Neural cell (in vitro differentiated cells): ENCODE data around the gene TSPAN15. TPM values are rescaled to one million over a fixed set of nuclear protein-coding genes. Genes with fewer than 3 reads are reported as not detected.

ENCODE experiments used
- H2AFZ ChIP-seq: fragments of 200-600, 300-800 bp; sonication (generic), shearing (Covaris generic); 2 replicates; pipeline ENCODE4 v1.6.0; 2014; ENCODE audit warnings: low read depth, mild to moderate bottlenecking, antibody characterized with exemption, low read length, moderate library complexity
- H3F3A ChIP-seq: fragments of 200-600 bp; shearing (Covaris generic); 2 replicates; pipeline ENCODE4 v1.6.1; 2016; ENCODE audit warnings: mild to moderate bottlenecking, moderate library complexity, mixed read lengths, antibody characterized with exemption, low read length; ENCODE audit not compliant: insufficient read depth, poor library complexity, severe bottlenecking
- H3K27ac ChIP-seq: fragments of 200-600, 300-800 bp; sonication (generic), shearing (Covaris generic); 2 replicates; pipeline ENCODE4 v1.5.1; 2014; ENCODE audit warnings: mild to moderate bottlenecking, low read length, moderate library complexity
- H3K27me3 ChIP-seq: fragments of 300-800, 200-600 bp; sonication (generic), shearing (Covaris generic); 2 replicates; pipeline ENCODE4 v1.6.0; 2014; ENCODE audit warnings: mild to moderate bottlenecking, low read depth, low read length, moderate library complexity; ENCODE audit not compliant: insufficient read depth
- H3K36me3 ChIP-seq: fragments of 300-800, 200-600 bp; sonication (generic), shearing (Covaris generic); 2 replicates; pipeline ENCODE4 v1.5.1; 2014; ENCODE audit warnings: mild to moderate bottlenecking, antibody characterized with exemption, low read length, moderate library complexity; ENCODE audit not compliant: insufficient read depth
- H3K4me2 ChIP-seq: fragments of 300-800, 200-600 bp; sonication (generic), shearing (Covaris generic); 2 replicates; pipeline ENCODE4 v1.6.0; 2014; ENCODE audit warnings: mild to moderate bottlenecking, low read length
- H3K4me3 ChIP-seq: fragments of 300-800, 200-600 bp; sonication (generic), shearing (Covaris generic); 2 replicates; pipeline ENCODE4 v1.5.1; 2014; ENCODE audit warnings: mild to moderate bottlenecking, low read length, moderate library complexity
- H3K79me2 ChIP-seq: fragments of 200-600 bp; shearing (Covaris generic); replicated peaks from 2 replicates; pipeline ENCODE4 v1.6.0; 2014; ENCODE audit warnings: mild to moderate bottlenecking, low read length, moderate library complexity; ENCODE audit not compliant: insufficient read depth
- H3K9ac ChIP-seq: fragments of 300-800, 200-600 bp; sonication (generic), shearing (Covaris generic); 2 replicates; pipeline ENCODE4 v1.6.1; 2016; ENCODE audit warnings: mild to moderate bottlenecking, low read length, mixed read lengths
- H3K9me2 ChIP-seq: fragments of 200-600 bp; shearing (Covaris generic); 2 replicates; pipeline ENCODE4 v1.6.1; 2016; ENCODE audit warnings: mild to moderate bottlenecking, low read length, mixed read lengths; ENCODE audit not compliant: insufficient read depth
- H3K9me3 ChIP-seq: fragments of 200-600, 300-800 bp; sonication (generic), shearing (Covaris generic); 2 replicates; pipeline ENCODE4 v1.6.1; 2016; ENCODE audit warnings: mild to moderate bottlenecking, mixed run types, low read length, moderate library complexity, mixed read lengths
- H4K20me1 ChIP-seq: fragments of 200-600 bp; shearing (Covaris generic); 2 replicates; pipeline ENCODE4 v1.6.1; 2016; ENCODE audit warnings: mild to moderate bottlenecking, mixed run types; ENCODE audit not compliant: insufficient read depth
- CTCF ChIP-seq: fragments of 450-650 bp; IDR thresholded peaks from 2 replicates; pipeline ENCODE4 v1.5.1; 2014; ENCODE audit warnings: antibody characterized with exemption, mild to moderate bottlenecking, moderate library complexity; ENCODE audit not compliant: poor library complexity, severe bottlenecking
- EP300 ChIP-seq: fragments of 450-650 bp; conservative IDR thresholded peaks from 2 replicates; pipeline ENCODE4 v1.6.1; 2014; ENCODE audit warnings: antibody characterized with exemption, mild to moderate bottlenecking, moderate library complexity; ENCODE audit not compliant: poor library complexity, severe bottlenecking
- EZH2 ChIP-seq: fragments of 200-600, 300-800 bp; shearing (Covaris generic), sonication (generic); IDR thresholded peaks from 2 replicates; pipeline ENCODE4 v1.6.1; 2014; ENCODE audit warnings: antibody characterized with exemption, low read length, borderline replicate concordance, mild to moderate bottlenecking; ENCODE audit not compliant: insufficient read depth, poor library complexity, severe bottlenecking
- POLR2AphosphoS5 ChIP-seq: IDR thresholded peaks from 2 replicates; pipeline ENCODE4 v1.6.1; 2012
- RAD21 ChIP-seq: fragments of 450-650 bp; conservative IDR thresholded peaks from 2 replicates; pipeline ENCODE4 v1.6.1; 2014; ENCODE audit warnings: antibody characterized with exemption, mild to moderate bottlenecking, moderate library complexity
- REST ChIP-seq: IDR thresholded peaks from 2 replicates; pipeline ENCODE4 v1.6.1; 2012; ENCODE audit warnings: borderline replicate concordance
- SMC3 ChIP-seq: fragments of 450-650 bp; conservative IDR thresholded peaks from 2 replicates; pipeline ENCODE4 v1.6.1; 2014; ENCODE audit warnings: antibody characterized with exemption, mild to moderate bottlenecking, moderate library complexity; ENCODE audit not compliant: poor library complexity
- TAF1 ChIP-seq: IDR thresholded peaks from 2 replicates; pipeline ENCODE4 v1.6.1; 2012; ENCODE audit warnings: low read depth
- polyA plus RNA-seq: library from polyadenylated mRNA; depleted of rRNA; stranded (reverse); fragments of >200 nt; gene quantifications from 2 replicates; pipeline ENCODE4 v1.2.3, GENCODE V29; 2014

The TSPAN15 gene
- polyA plus RNA-seq, 1 donor from 2014 or later = 1.2 TPM

GRCh38 chr10:69443354-69443753 is 7.9 kb upstream of the TSPAN15 start:
- Histone ChIP-seq H3K27me3 (no peaks in the 10 kb centered on the region), H3K9ac (no peak overlapping the region), H3F3A (no peaks in the 10 kb centered on the region), H3K27ac (no peak overlapping the region), H2AFZ (no peak overlapping the region), H3K79me2 (no peaks in the 10 kb centered on the region), H3K4me3 (no peak overlapping the region), H3K4me2 (no peak overlapping the region), H3K36me3 (no peaks in the 10 kb centered on the region), H3K9me3 (no peaks in the 10 kb centered on the region), H3K9me2 (no peaks in the 10 kb centered on the region), H4K20me1 (no peaks in the 10 kb centered on the region)
- TF ChIP-seq EZH2 = no peak
- no peak for TF ChIP-seq RAD21
- TF ChIP-seq CTCF = no peak
- TF ChIP-seq SMC3 = no peak
- no peak for TF ChIP-seq REST
- TF ChIP-seq EP300 = no peak
- no peak for TF ChIP-seq POLR2AphosphoS5
- TF ChIP-seq TAF1 = no peak

- no peak overlapping the region for H3K4me3 ChIP-seq
- H4K20me1 ChIP-seq = no peaks in the 10 kb centered on the region
- H3K9me3 ChIP-seq = no peaks in the 10 kb centered on the region
- no peak overlapping the region for H2AFZ ChIP-seq
- H3K27me3 ChIP-seq = no peaks in the 10 kb centered on the region
- no peak for TF ChIP-seq POLR2AphosphoS5
- TF ChIP-seq RAD21 = no peak
- no peak for TF ChIP-seq EZH2
- H3K36me3 ChIP-seq = no peaks in the 10 kb centered on the region
- H3K9me2 ChIP-seq = no peaks in the 10 kb centered on the region
- H3K9ac ChIP-seq = no peak overlapping the region
- no peaks in the 10 kb centered on the region for H3F3A ChIP-seq
- H3K79me2 ChIP-seq = no peaks in the 10 kb centered on the region
- H3K4me2 ChIP-seq = no peak overlapping the region
- no peak overlapping the region for H3K27ac ChIP-seq
These were observed 6.2 kb upstream of the TSPAN15 start for GRCh38 chr10:69445041-69445440.

GRCh38 chr10:69446229-69446628 is 5.0 kb upstream of the TSPAN15 start:
- H3K4me2 ChIP-seq = no peak overlapping the region

More at GRCh38 chr10:69446229-69446628, 5.0 kb upstream of the TSPAN15 start:
- Histone ChIP-seq H3F3A (no peaks in the 10 kb centered on the region), H3K27ac (no peak overlapping the region), H3K27me3 (no peaks in the 10 kb centered on the region), H4K20me1 (no peaks in the 10 kb centered on the region), H2AFZ (no peak overlapping the region), H3K36me3 (no peaks in the 10 kb centered on the region), H3K9me3 (no peaks in the 10 kb centered on the region), H3K79me2 (no peaks in the 10 kb centered on the region), H3K9me2 (no peaks in the 10 kb centered on the region), H3K9ac (no peak overlapping the region), H3K4me3 (no peak overlapping the region)
- no peak for TF ChIP-seq POLR2AphosphoS5
- no peak for TF ChIP-seq SMC3
- TF ChIP-seq TAF1 = no peak
- no peak for TF ChIP-seq CTCF
